HCT116 (cell line): ENCODE data around the gene KCNMB2. TPM values are rescaled to one million over a fixed set of nuclear protein-coding genes. Genes with fewer than 3 reads are reported as not detected.

ENCODE experiments used
- ATAC-seq: fragments of 200-7000 bp; cut with Tn5 transposase; 2 replicates; pipeline ENCODE4 v1.9.1; 2020; ENCODE audit warnings: mild to moderate bottlenecking, moderate library complexity
- BruUV-seq: library from RNA; stranded (reverse); fragments of 400-500 nt; replicated peaks from 2 replicates; lab custom pipeline; 2021; lab: Mats Ljungman, UMichigan
- CTCF ChIA-PET: fragments of 300-600 bp; sonication (Branson Sonifier 250); formaldehyde crosslinking; loops from one replicate; lab custom pipeline; 2021; ENCODE audit warnings: antibody characterized with exemption; lab: Charles Lee
- POLR2A ChIA-PET: fragments of 300-600, 350-600 bp; sonication (Branson Sonifier 250); formaldehyde crosslinking; loops from one replicate; lab custom pipeline; 2021; ENCODE audit warnings: antibody characterized with exemption; lab: Charles Lee
- RAD21 ChIA-PET, 2 experiments: fragments of 300-600 bp; sonication (Branson Sonifier 250); formaldehyde crosslinking; loops; one replicate each; lab custom pipeline; 2023; ENCODE audit warnings: low total read pairs in 2 of 2; ENCODE audit not compliant: uncharacterized antibody in 2 of 2, unreplicated experiment in 2 of 2, low non-redundant PET in 1 of 2; lab: Charles Lee
- DNase-seq: peaks from one replicate; pipeline ENCODE4 v3.0.0-alpha.2; 2010; ENCODE audit warnings: low read depth, low spot score
- H2AFZ ChIP-seq: fragments of 200-600 bp; shearing (Covaris generic), sonication (generic); 2 replicates; pipeline ENCODE4 v1.6.1; 2017; ENCODE audit warnings: low read depth, mixed run types, mixed read lengths, antibody characterized with exemption, low read length; ENCODE audit not compliant: poor library complexity, severe bottlenecking
- H3K27ac ChIP-seq: 2 replicates; pipeline ENCODE4 v1.5.1; 2012; ENCODE audit warnings: low read depth, low read length
- H3K27me3 ChIP-seq: fragments of 200-600 bp; sonication (generic); 2 replicates; pipeline ENCODE4 v1.6.1; 2016; ENCODE audit warnings: mixed run types, low read length, mixed read lengths; ENCODE audit not compliant: insufficient read depth
- H3K36me3 ChIP-seq, 2 experiments: fragments of 200-500 bp in 1 of 2; fragments of 200-600 bp in 1 of 2; sonication (Bioruptor generic) in 1 of 2; sonication (generic) in 1 of 2; 2 replicates each; pipeline versions ENCODE4 v1.5.1 to v1.6.1; 2014 to 2016; ENCODE audit warnings: low read length in 2 of 2, inconsistent platforms in 1 of 2, mixed read lengths in 1 of 2, mixed run types in 1 of 2; ENCODE audit not compliant: insufficient read depth in 2 of 2, control insufficient read depth in 1 of 2
- H3K4me1 ChIP-seq, 2 experiments: fragments of 200-600 bp in 1 of 2; sonication (generic) in 1 of 2; 2 replicates each; pipeline versions ENCODE4 v1.5.1 to v1.6.1; 2012 to 2017; ENCODE audit warnings: low read length in 2 of 2, inconsistent platforms in 1 of 2, mild to moderate bottlenecking in 1 of 2, mixed read lengths in 1 of 2, mixed run types in 1 of 2, moderate library complexity in 1 of 2; ENCODE audit not compliant: insufficient read depth in 2 of 2, control insufficient read depth in 1 of 2
- H3K4me2 ChIP-seq: fragments of 200-600 bp; sonication (generic); 2 replicates; pipeline ENCODE4 v1.6.1; 2017; ENCODE audit warnings: mixed run types, low read length, mixed read lengths
- H3K4me3 ChIP-seq, 2 experiments: fragments of 200-600 bp in 1 of 2; sonication (generic) in 1 of 2; replicated peaks in 1 of 2; 2 replicates each; pipeline ENCODE4 v1.5.1; 2011 to 2016; ENCODE audit warnings: low read length in 2 of 2, control low read depth in 1 of 2, low read depth in 1 of 2, mild to moderate bottlenecking in 1 of 2, mixed read lengths in 1 of 2, mixed run types in 1 of 2
- H3K79me2 ChIP-seq: fragments of 200-600 bp; sonication (generic); 2 replicates; pipeline ENCODE4 v1.6.1; 2017; ENCODE audit warnings: mild to moderate bottlenecking, mixed run types, low read length, moderate library complexity, mixed read lengths; ENCODE audit not compliant: insufficient read depth
- H3K9ac ChIP-seq: fragments of 200-600 bp; sonication (generic); 2 replicates; pipeline ENCODE4 v1.6.1; 2016; ENCODE audit warnings: low read length, mixed read lengths
- H3K9me2 ChIP-seq: fragments of 200-600 bp; sonication (generic), shearing (Covaris generic); 2 replicates; pipeline ENCODE4 v1.6.1; 2017; ENCODE audit warnings: mixed run types, mild to moderate bottlenecking, moderate library complexity; ENCODE audit not compliant: insufficient read depth
- H3K9me3 ChIP-seq, 2 experiments: fragments of 200-500 bp in 1 of 2; fragments of 200-600 bp in 1 of 2; sonication (Bioruptor generic) in 1 of 2; sonication (generic) in 1 of 2; 2 replicates each; pipeline ENCODE4 v1.6.1; 2014 to 2017; ENCODE audit warnings: low read length in 2 of 2, mixed read lengths in 2 of 2, inconsistent platforms in 1 of 2, low read depth in 1 of 2, mild to moderate bottlenecking in 1 of 2, mixed run types in 1 of 2, moderate library complexity in 1 of 2; ENCODE audit not compliant: control insufficient read depth in 1 of 2, insufficient read depth in 1 of 2
- H4K20me1 ChIP-seq: fragments of 200-600 bp; sonication (generic), shearing (Covaris generic); 2 replicates; pipeline ENCODE4 v1.6.1; 2017; ENCODE audit warnings: mixed run types, mild to moderate bottlenecking, moderate library complexity; ENCODE audit not compliant: insufficient read depth
- ATF3 ChIP-seq: IDR thresholded peaks from 2 replicates; pipeline ENCODE4 v1.6.1; 2012
- EZH2phosphoT487 ChIP-seq: fragments of 200-600 bp; IDR thresholded peaks from 2 replicates; pipeline ENCODE4 v1.6.1; 2018; ENCODE audit warnings: antibody characterized with exemption, borderline replicate concordance
- FOSL1 ChIP-seq: IDR thresholded peaks from 2 replicates; pipeline ENCODE4 v1.6.1; 2012; ENCODE audit warnings: low read depth
- SRF ChIP-seq: IDR thresholded peaks from 2 replicates; pipeline ENCODE4 v1.6.1; 2012; ENCODE audit warnings: low read depth
- TCF7L2 ChIP-seq: IDR thresholded peaks from 2 replicates; pipeline ENCODE4 v1.7.0; 2011; ENCODE audit warnings: borderline replicate concordance, inconsistent platforms; ENCODE audit not compliant: insufficient read depth, insufficient read length; ENCODE audit errors: extremely low read depth
- ZNF274 ChIP-seq: fragments of 200-500 bp; sonication (Bioruptor generic); IDR thresholded peaks from 2 replicates; pipeline ENCODE4 v1.6.1; 2014; ENCODE audit warnings: mild to moderate bottlenecking, low read depth, low read length, inconsistent platforms
- intact Hi-C: fragments of 100-400 bp; cut with micrococcal nuclease; formaldehyde crosslinking; loops from 2 replicates; pipeline ENCODE4 v1.10.0; 2022
- total RNA-seq: library from RNA; stranded (reverse); gene quantifications from one replicate; pipeline ENCODE4 v1.2.1, GENCODE V29; 2021; ENCODE audit not compliant: unreplicated experiment

KCNMB2 gene
- total RNA-seq, 1 experiment from 2014 or later = not detected

GRCh38 chr3:178826435-178827123, 290.3 kb downstream of the KCNMB2 start:
- H3K36me3 ChIP-seq = no peaks in the 10 kb centered on the region
- RAD21 ChIA-PET = no interaction called here
- TF ChIP-seq SRF (no peak), ZNF274 (no peak), EZH2phosphoT487 (no peak), FOSL1 (no peak)
- TF ChIP-seq, all 23 proteins: peak for 0
- no peak overlapping the region for H3K9ac ChIP-seq
- no peaks in the 10 kb centered on the region for H3K9me2 ChIP-seq
- H3K4me3 ChIP-seq = no peak overlapping the region
- H2AFZ ChIP-seq = no peak overlapping the region
- DNase-seq (no peak), ATAC-seq (no peak)
- no peaks in the 10 kb centered on the region for H3K79me2 ChIP-seq
- H4K20me1 ChIP-seq = no peaks in the 10 kb centered on the region
- no peaks in the 10 kb centered on the region for H3K9me3 ChIP-seq
- no TSS peak for BruUV-seq
- H3K27me3 ChIP-seq = no peaks in the 10 kb centered on the region
- no peak overlapping the region for H3K27ac ChIP-seq
- CTCF ChIA-PET = no interaction called here
- POLR2A ChIA-PET = no interaction called here
- intact Hi-C loops = no loop called here
- no peak overlapping the region for H3K4me2 ChIP-seq
- H3K4me1 ChIP-seq = no peaks in the 10 kb centered on the region

GRCh38 chr3:178827285-178827856, 291.1 kb downstream of the KCNMB2 start:
- POLR2A ChIA-PET = no interaction called here
- H3K4me1 ChIP-seq = no peaks in the 10 kb centered on the region
- H3K4me3 ChIP-seq = no peak overlapping the region
- H3K36me3 ChIP-seq = no peaks in the 10 kb centered on the region
- H3K9me2 ChIP-seq = no peaks in the 10 kb centered on the region
- TF ChIP-seq ATF3 (no peak), EZH2phosphoT487 (no peak), TCF7L2 (no peak)
- no peak for ATAC-seq
- no peak overlapping the region for H3K4me2 ChIP-seq
- H3K9me3 ChIP-seq = no peaks in the 10 kb centered on the region
- RAD21 ChIA-PET = no interaction called here
- no peaks in the 10 kb centered on the region for H3K79me2 ChIP-seq
- CTCF ChIA-PET = no interaction called here
- no peak overlapping the region for H2AFZ ChIP-seq
- no peaks in the 10 kb centered on the region for H3K27me3 ChIP-seq
- H3K9ac ChIP-seq = no peak overlapping the region
- no peak for DNase-seq
- BruUV-seq = no TSS peak
- H4K20me1 ChIP-seq = no peaks in the 10 kb centered on the region
- no peak overlapping the region for H3K27ac ChIP-seq
- intact Hi-C loops = no loop called here
